ENCODE results near the gene CHODL. TPM values are rescaled to one million over a fixed set of nuclear protein-coding genes. Genes with fewer than 3 reads are reported as not detected.

Gene CHODL
- total and polyA plus RNA-seq, 2 of the 4 experiments (the other 2 are of a cell fraction): under 0.01 TPM; not detected in 1

DNA sequence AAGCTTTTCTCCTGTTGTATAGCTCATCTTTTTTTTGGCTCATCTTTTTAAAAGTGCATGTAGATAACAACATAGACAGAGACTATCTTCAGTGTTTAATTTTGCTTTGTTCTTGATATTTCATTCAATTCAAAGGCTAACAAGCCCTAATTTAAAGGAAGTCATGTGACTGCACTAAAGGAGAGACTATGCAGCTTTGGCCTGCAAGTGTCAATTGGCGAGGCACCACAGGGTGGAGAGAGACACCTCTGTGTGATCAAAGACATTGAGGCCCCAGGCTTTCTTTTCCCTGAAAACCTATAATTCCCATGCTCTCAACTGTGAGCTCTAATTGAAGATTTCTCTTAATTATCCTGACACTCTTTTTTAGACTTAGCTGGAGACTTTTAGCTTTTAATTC lies 53.6 kb downstream of the CHODL start:
- H3K56ac ChIP-seq (ENCODE audit: extremely low read depth, insufficient read depth, low read length): no peak overlapping the region
- no peaks in the 10 kb centered on the region for H3K9me1 ChIP-seq (ENCODE audit: insufficient read depth, low read length)
- H3K4ac ChIP-seq (ENCODE audit: low read depth, low read length): no peak overlapping the region
- no peak overlapping the region for H3K27ac ChIP-seq (ENCODE audit: insufficient read depth, low read length)
- DNase-seq (no peak), ATAC-seq (ENCODE audit: low read depth) (no peak)
- in situ Hi-C loops (cut with MboI; ENCODE audit: low sequenced_read_pairs) (no loop called here), intact Hi-C loops (cut with micrococcal nuclease) (no loop called here), dilution Hi-C loops (cut with HindIII; ENCODE audit: low sequenced_read_pairs, unreplicated experiment) (no loop called here)
- H3K4me3 ChIP-seq (ENCODE audit: insufficient read depth, low read depth, low read length): no peak overlapping the region
- no peak overlapping the region for H2BK120ac ChIP-seq (ENCODE audit: low read depth, low read length)
- H3K9ac ChIP-seq (ENCODE audit: low read depth, low read length): no peak overlapping the region
- BruUV-seq (replicated peaks): no TSS peak
- no peak overlapping the region for H2AK5ac ChIP-seq (ENCODE audit: low read depth, low read length)
- no peaks in the 10 kb centered on the region for H3K79me1 ChIP-seq (ENCODE audit: low read depth in 1 of 2, low read length in 2 of 2)
- H2AFZ ChIP-seq (replicated peaks; ENCODE audit: low read length, poor library complexity): no peak overlapping the region
- no peak overlapping the region for H4K5ac ChIP-seq (ENCODE audit: low read depth, low read length)
- H3K14ac ChIP-seq (replicated peaks; ENCODE audit: low read depth, low read length): no peak overlapping the region
- no peak overlapping the region for H3K4me2 ChIP-seq (ENCODE audit: low read depth, low read length)
- ChIA-PET POLR2A (ENCODE audit: unreplicated experiment) (no interaction called here), CTCF (interaction anchor here (0.6 kb wide), 1 partner anchor 166 kb away, joined by 3 read pairs; no protein-coding TSS in a partner anchor)
- no peak overlapping the region for H2AK9ac ChIP-seq (replicated peaks; ENCODE audit: low read depth, low read length, poor library complexity)
- H3K27me3 ChIP-seq (ENCODE audit: control insufficient read depth, insufficient read depth, low read length): no peaks in the 10 kb centered on the region
- no peak overlapping the region for H4K91ac ChIP-seq (ENCODE audit: insufficient read depth, low read depth, low read length)
- H4K8ac ChIP-seq (ENCODE audit: low read depth in 2 of 2, low read length in 2 of 2): no peak overlapping the region
- TF ChIP-seq CEBPB (IDR thresholded peaks at IDR 0.05; ENCODE audit: low read depth, low read length) (no peak), CHD1 (IDR thresholded peaks at IDR 0.05; ENCODE audit: low read depth, low read length) (no peak), BHLHE40 (IDR thresholded peaks at IDR 0.05; ENCODE audit: low read depth, low read length) (no peak), MXI1 (IDR thresholded peaks at IDR 0.05; ENCODE audit: borderline replicate concordance, low read depth, low read length) (no peak), MAFK (IDR thresholded peaks at IDR 0.05; ENCODE audit: low read depth, low read length) (no peak)
- no peaks in the 10 kb centered on the region for H3K4me1 ChIP-seq (ENCODE audit: control insufficient read depth, insufficient read depth, low read length)
- H3K9me3 ChIP-seq (ENCODE audit: control insufficient read depth, insufficient read depth, low read length): peaks cover 3% of the 10 kb centered on the region; the same call in 1 of the 2 replicates
- no peak overlapping the region for H2BK15ac ChIP-seq (ENCODE audit: low read depth, low read length)
- no peak overlapping the region for H2BK5ac ChIP-seq (ENCODE audit: low read depth, low read length, poor library complexity, severe bottlenecking)
- no CpG with 5 or more reads among the region's 1 CpG for WGBS, 2 experiments (ENCODE audit: extremely low coverage in 2 of 2, insufficient read length in 1 of 2)
- H3K36me3 ChIP-seq (ENCODE audit: control insufficient read depth, insufficient read depth, low read length): no peaks in the 10 kb centered on the region
- H2BK20ac ChIP-seq (ENCODE audit: low read depth, low read length): no peak overlapping the region
- no peaks in the 10 kb centered on the region for H4K20me1 ChIP-seq (ENCODE audit: insufficient read depth, low read length)
- no peak overlapping the region for H3K23ac ChIP-seq (ENCODE audit: low read depth, low read length)
- H3K18ac ChIP-seq (ENCODE audit: low read depth, low read length): no peak overlapping the region

Other genes starting within 250 kb of the CHODL start
- not detected in 2 replicates for gene TMPRSS15, start 159.0 kb downstream of the CHODL start, total RNA-seq (2012; rRNA removed)
- not detected in 2 replicates for gene TMPRSS15, start 159.0 kb downstream of the CHODL start, polyA plus RNA-seq (2012; rRNA removed)